HG03103 (cell line): Measurements from ENCODE around the gene IPP.
"Not testable (repeated sequence)": the region's sequence is repeated elsewhere in the genome, so short reads cannot be mapped to it uniquely, and the experiment has no call there.

Experiments
- ATAC-seq: cut with Tn5 transposase; IDR thresholded peaks from one replicate; pipeline ENCODE4 v1.9.1; 2021; ENCODE audit warnings: low read depth; ENCODE audit not compliant: unreplicated experiment

IPP gene

GRCh38 chr1:45746922-45747321 is 3.5 kb downstream of the IPP start:
- no peak for ATAC-seq

- not testable (repeated sequence) for ATAC-seq
Observed at GRCh38 chr1:45739641-45740156, 10.8 kb downstream of the IPP start.

- no peak for ATAC-seq
Observed at GRCh38 chr1:45739137-45739536, 11.3 kb downstream of the IPP start.

GRCh38 chr1:45730780-45731319 is 19.6 kb downstream of the IPP start:
- ATAC-seq, result no peak

- no peak for ATAC-seq
Observed at GRCh38 chr1:45730075-45730779, 20.2 kb downstream of the IPP start.

GRCh38 chr1:45726007-45726406 is 24.4 kb downstream of the IPP start:
- not testable (repeated sequence) for ATAC-seq

GRCh38 chr1:45723248-45723930 is 27.1 kb downstream of the IPP start:
- ATAC-seq, result no peak

- no peak for ATAC-seq
Observed at GRCh38 chr1:45722809-45723208, 27.6 kb downstream of the IPP start.

GRCh38 chr1:45721207-45721606 is 29.2 kb downstream of the IPP start:
- ATAC-seq, result no peak

- no peak for ATAC-seq
Observed at GRCh38 chr1:45718289-45718688, 32.2 kb downstream of the IPP start.

GRCh38 chr1:45717386-45717785 is 33.1 kb downstream of the IPP start:
- not testable (repeated sequence) for ATAC-seq

GRCh38 chr1:45716700-45717099 is 33.8 kb downstream of the IPP start:
- ATAC-seq, result no peak

- ATAC-seq, result no peak
Observed at GRCh38 chr1:45713711-45714110, 36.7 kb downstream of the IPP start.

GRCh38 chr1:45704637-45705036 is 45.8 kb downstream of the IPP start:
- no peak for ATAC-seq

GRCh38 chr1:45694823-45695222 is 55.6 kb downstream of the IPP start:
- no peak for ATAC-seq

- ATAC-seq, result not testable (repeated sequence)
Observed at GRCh38 chr1:45693811-45694210, 56.6 kb downstream of the IPP start.

- ATAC-seq, result no peak
Observed at GRCh38 chr1:45687754-45688740, 62.4 kb downstream of the IPP start, which contains the start of gene TMEM69. TSS of gene TMEM69 (plus strand) at chr1:45688181. CDS start at chr1:45691069, 2,888 bp downstream.

- ATAC-seq, result peak; percentile 75
Observed at GRCh38 chr1:45687014-45687753, 63.3 kb downstream of the IPP start.

- peak; percentile 51 for ATAC-seq
Observed at GRCh38 chr1:45686288-45687013, 64.0 kb downstream of the IPP start, which contains the start of gene GPBP1L1. TSS of gene GPBP1L1 (minus strand) at chr1:45686533. CDS start at chr1:45659087, 27,446 bp downstream.
